Esophagus squamous epithelium (tissue), 5 donors: ENCODE data around the gene SENP7. TPM values are rescaled to one million over a fixed set of nuclear protein-coding genes. Genes with fewer than 3 reads are reported as not detected.

Source experiments
- DNase-seq: peaks from one replicate; lab custom pipeline; 2025; lab: John Stamatoyannopoulos, UW
- H3K27ac ChIP-seq, 4 donors: fragments of 200-600 bp; sonication (generic); one replicate each; pipeline ENCODE4 v1.5.1; 2016 to 2019; ENCODE audit warnings: mild to moderate bottlenecking in 1 of 4
- H3K27me3 ChIP-seq, 4 donors: fragments of 200-600 bp; sonication (generic); 1 replicate in 3 of 4; 2 replicates in 1 of 4; pipeline versions ENCODE4 v1.5.1 to v1.6.0; 2017 to 2021; ENCODE audit warnings: antibody characterized with exemption in 1 of 4
- H3K36me3 ChIP-seq, 3 donors: fragments of 200-600 bp; sonication (generic); one replicate each; pipeline ENCODE4 v1.5.1; 2016 to 2019
- H3K4me1 ChIP-seq, 3 donors: fragments of 200-600 bp; sonication (generic); one replicate each; pipeline ENCODE4 v1.5.1; 2017 to 2019
- H3K4me3 ChIP-seq, 4 donors: fragments of 200-600 bp; sonication (generic); 1 replicate in 3 of 4; 2 replicates in 1 of 4; pipeline ENCODE4 v1.5.1; 2016 to 2019; ENCODE audit warnings: mild to moderate bottlenecking in 2 of 4, moderate library complexity in 1 of 4
- H3K9me3 ChIP-seq, 3 donors: fragments of 200-600 bp; sonication (generic); one replicate each; pipeline ENCODE4 v1.5.1; 2016 to 2019
- POLR2A ChIP-seq, 4 donors: fragments of 450-650 bp; IDR thresholded peaks; one replicate each; pipeline ENCODE4 v1.6.1; 2017; ENCODE audit warnings: antibody characterized with exemption in 4 of 4, mild to moderate bottlenecking in 4 of 4, moderate library complexity in 3 of 4
- whole genome bisulfite sequencing, 2 donors: methylation state at CpG; one replicate each; pipeline ENCODE4 v1.1.5; 2018; 5-methylcytosine and 5-hydroxymethylcytosine counted together
- intact Hi-C: fragments of 100-400 bp; cut with DNase I; formaldehyde crosslinking; loops from one replicate; pipeline ENCODE4 v1.15.0; 2022
- total RNA-seq, 4 donors: library from RNA; depleted of rRNA; stranded (reverse); fragments of >200 nt; gene quantifications; one replicate each; pipeline ENCODE4 v1.1.0, GENCODE V29; 2016
- TF ChIP-seq, protein P1 (sequence below), 6 experiments: fragments of 450-650 bp in 4 of 6; fragments of 200-600 bp in 2 of 6; sonication (generic) in 2 of 6; IDR thresholded peaks; one replicate each; pipeline ENCODE4 v1.5.1; 2016 to 2019; ENCODE audit warnings: antibody characterized with exemption in 6 of 6, mild to moderate bottlenecking in 4 of 6, moderate library complexity in 4 of 6
- donor health status: DM: yes; HTN: yes; CAD: no.

Gene SENP7
- total RNA-seq, 4 donors from 2014 or later = 6.0 to 18.9 (median 9.5) TPM

DNA sequence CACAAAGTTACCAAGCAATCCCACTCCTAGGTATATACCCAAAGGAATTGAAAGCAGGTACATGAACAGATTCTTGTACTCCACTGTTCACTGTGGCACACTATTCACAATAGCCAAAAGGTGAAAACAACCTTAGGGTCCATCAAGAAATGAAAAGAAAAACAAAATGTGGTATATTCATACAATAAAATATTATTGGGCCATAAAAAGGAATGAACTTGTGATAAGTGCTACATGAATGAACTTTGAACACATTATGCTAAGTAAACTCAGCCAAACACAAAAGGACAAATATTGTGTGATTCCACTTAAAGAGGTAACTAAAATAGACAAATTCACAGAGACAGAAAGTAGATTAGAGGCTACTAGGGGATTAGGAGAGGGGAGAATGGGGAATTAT lies 137.4 kb downstream of the SENP7 start:
- H3K27ac ChIP-seq = no peak overlapping the region
- no peak for DNase-seq
- peaks cover 0 to 6% (median 0%) of the 10 kb centered on the region in 3 donors for H3K4me1 ChIP-seq
- H3K36me3 ChIP-seq = peaks cover 0 to 8% (median 0%) of the 10 kb centered on the region in 3 donors
- TF ChIP-seq, protein P1, sequence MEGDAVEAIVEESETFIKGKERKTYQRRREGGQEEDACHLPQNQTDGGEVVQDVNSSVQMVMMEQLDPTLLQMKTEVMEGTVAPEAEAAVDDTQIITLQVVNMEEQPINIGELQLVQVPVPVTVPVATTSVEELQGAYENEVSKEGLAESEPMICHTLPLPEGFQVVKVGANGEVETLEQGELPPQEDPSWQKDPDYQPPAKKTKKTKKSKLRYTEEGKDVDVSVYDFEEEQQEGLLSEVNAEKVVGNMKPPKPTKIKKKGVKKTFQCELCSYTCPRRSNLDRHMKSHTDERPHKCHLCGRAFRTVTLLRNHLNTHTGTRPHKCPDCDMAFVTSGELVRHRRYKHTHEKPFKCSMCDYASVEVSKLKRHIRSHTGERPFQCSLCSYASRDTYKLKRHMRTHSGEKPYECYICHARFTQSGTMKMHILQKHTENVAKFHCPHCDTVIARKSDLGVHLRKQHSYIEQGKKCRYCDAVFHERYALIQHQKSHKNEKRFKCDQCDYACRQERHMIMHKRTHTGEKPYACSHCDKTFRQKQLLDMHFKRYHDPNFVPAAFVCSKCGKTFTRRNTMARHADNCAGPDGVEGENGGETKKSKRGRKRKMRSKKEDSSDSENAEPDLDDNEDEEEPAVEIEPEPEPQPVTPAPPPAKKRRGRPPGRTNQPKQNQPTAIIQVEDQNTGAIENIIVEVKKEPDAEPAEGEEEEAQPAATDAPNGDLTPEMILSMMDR (IDR thresholded peaks at IDR 0.05) = no peak
- no peak for TF ChIP-seq POLR2A (IDR thresholded peaks at IDR 0.05)
- H3K4me3 ChIP-seq = no peak overlapping the region
- no peaks in the 10 kb centered on the region for H3K9me3 ChIP-seq
- H3K27me3 ChIP-seq = no peaks in the 10 kb centered on the region
- intact Hi-C loops = no loop called here

DNA sequence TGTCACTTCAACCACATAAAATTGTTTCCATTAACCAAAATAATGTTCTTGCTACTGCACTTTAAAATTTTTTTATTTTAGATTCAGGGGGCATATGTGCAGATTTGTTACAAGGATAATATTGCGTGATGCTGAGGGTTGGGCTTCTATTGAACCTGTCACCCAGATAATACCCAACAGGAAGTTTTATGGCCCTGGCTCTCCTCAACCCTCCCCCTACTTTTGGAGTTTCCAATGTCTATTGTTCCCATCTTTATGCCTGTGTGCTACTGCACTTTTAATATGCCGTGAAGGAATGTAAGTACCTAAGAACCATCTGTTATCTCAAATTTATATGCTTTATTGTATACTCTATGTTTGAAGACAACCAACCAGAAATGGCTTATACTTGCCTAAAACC lies 150.6 kb downstream of the SENP7 start:
- TF ChIP-seq, protein P1 (IDR thresholded peaks at IDR 0.05) = no peak
- TF ChIP-seq POLR2A (IDR thresholded peaks at IDR 0.05) = no peak
- DNase-seq = no peak
- no peaks in the 10 kb centered on the region for H3K27me3 ChIP-seq
- WGBS, 2 donors = 89 to 100% methylated on average over 2 of the region's 2 CpGs
- H3K9me3 ChIP-seq = peaks cover 0 to 5% (median 0%) of the 10 kb centered on the region in 3 donors
- no peak overlapping the region for H3K4me3 ChIP-seq
- peaks cover 0 to 78% (median 0%) of the 10 kb centered on the region in 3 donors for H3K36me3 ChIP-seq
- intact Hi-C loops = no loop called here
- H3K27ac ChIP-seq = no peak overlapping the region
- H3K4me1 ChIP-seq = no peaks in the 10 kb centered on the region

DNA sequence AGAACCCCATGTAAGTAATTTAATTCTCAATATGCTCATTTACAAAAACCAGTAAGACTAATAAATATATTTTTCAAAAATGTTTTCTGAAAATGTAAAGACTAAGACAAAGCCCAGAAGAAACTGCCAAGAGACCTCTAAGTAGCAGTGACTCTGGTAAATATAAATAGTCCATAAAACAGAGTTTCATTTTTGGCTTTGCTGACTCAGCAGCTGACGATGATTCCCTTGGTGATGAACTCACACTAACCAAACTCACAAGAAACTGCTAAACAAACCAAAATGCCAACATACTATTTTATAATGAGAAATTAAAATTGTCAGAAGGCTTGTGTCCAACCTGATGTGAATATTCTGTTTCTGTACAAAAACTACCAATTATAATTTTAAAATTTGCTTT lies 161.2 kb downstream of the SENP7 start:
- no peak overlapping the region for H3K4me3 ChIP-seq
- intact Hi-C loops = no loop called here

DNA sequence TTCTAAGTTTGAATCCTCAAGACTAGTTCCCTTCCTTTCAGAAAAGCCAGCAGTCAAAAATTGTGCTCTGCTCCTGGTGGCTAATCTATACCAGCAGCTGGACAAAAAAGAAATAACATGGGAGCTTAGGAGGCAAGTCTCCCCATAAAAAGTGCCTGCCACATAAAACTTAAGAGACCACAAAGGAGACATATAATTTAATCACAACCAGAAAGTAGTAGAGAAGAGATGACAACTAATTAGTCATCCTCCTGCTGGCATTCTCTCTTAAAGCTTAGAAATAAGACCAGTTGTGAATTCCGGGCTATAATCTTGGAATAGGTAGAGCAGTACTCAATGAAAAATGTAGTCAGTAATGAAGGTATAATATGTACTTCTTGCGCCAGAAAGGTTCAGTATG lies 172.4 kb downstream of the SENP7 start:
- Histone ChIP-seq H3K27ac (no peak overlapping the region), H3K27me3 (no peaks in the 10 kb centered on the region), H3K4me3 (no peak overlapping the region), H3K4me1 (no peaks in the 10 kb centered on the region), H3K9me3 (no peaks in the 10 kb centered on the region), H3K36me3 (peaks cover 0 to 63% (median 0%) of the 10 kb centered on the region in 3 donors)
- intact Hi-C loops = no loop called here
- 58 to 65% methylated on average over 2 of the region's 2 CpGs for WGBS, 2 donors
- TF ChIP-seq, protein P1 (IDR thresholded peaks at IDR 0.05) = no peak
- no peak for TF ChIP-seq POLR2A (IDR thresholded peaks at IDR 0.05)
- no peak for DNase-seq

More for the DNA sequence above, 161.2 kb downstream of the SENP7 start:
- DNase-seq = no peak
- 57 to 77% methylated on average over 1 of the region's 1 CpG for WGBS, 2 donors
- H3K27me3 ChIP-seq = no peaks in the 10 kb centered on the region
- H3K4me1 ChIP-seq = no peaks in the 10 kb centered on the region
- H3K27ac ChIP-seq = no peak overlapping the region
- peaks cover 0 to 37% (median 0%) of the 10 kb centered on the region in 3 donors for H3K36me3 ChIP-seq
- H3K9me3 ChIP-seq = no peaks in the 10 kb centered on the region
- TF ChIP-seq, protein P1 (IDR thresholded peaks at IDR 0.05) = no peak
- TF ChIP-seq POLR2A (IDR thresholded peaks at IDR 0.05) = no peak

DNA sequence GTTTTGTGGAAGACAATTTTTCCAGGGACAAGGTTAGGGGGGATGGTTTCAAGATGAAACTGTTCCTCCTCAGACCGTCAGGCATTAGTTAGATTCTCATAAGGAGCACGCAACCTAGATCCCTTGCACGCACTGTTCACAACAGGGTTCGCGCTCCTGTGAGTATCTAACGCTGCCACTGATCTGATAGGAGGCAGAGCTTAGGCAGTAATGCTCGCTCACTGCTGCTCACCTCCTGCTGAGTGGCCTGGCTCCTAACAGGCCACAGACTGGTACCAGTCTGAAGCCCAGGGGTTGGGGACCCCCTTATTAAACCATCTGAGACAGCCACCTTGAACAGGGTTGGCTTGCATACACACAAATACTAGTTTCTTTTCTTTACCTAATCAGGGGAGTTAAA lies 179.1 kb downstream of the SENP7 start:
- intact Hi-C loops = no loop called here
- Histone ChIP-seq H3K27ac (no peak overlapping the region), H3K9me3 (no peaks in the 10 kb centered on the region), H3K36me3 (peaks cover 0 to 60% (median 0%) of the 10 kb centered on the region in 3 donors), H3K27me3 (no peaks in the 10 kb centered on the region), H3K4me3 (no peak overlapping the region), H3K4me1 (no peaks in the 10 kb centered on the region)
- 83 to 89% methylated on average over 5 to 7 of the region's 7 CpGs for WGBS, 2 donors
- TF ChIP-seq, protein P1 (IDR thresholded peaks at IDR 0.05) = no peak
- no peak for TF ChIP-seq POLR2A (IDR thresholded peaks at IDR 0.05)
- DNase-seq = no peak
